Stimulated activated CD4-positive, alpha-beta T cell treated with anti-CD3 and anti-CD28 coated beads, Interleukin-2, amount 100 ng/mL, for 24 hours (primary cell): Measurements from ENCODE around the gene EGR2.

Experiments used
- DNase-seq, 2 donors: peaks; one replicate each; pipeline ENCODE4 v3.0.0-alpha.2; 2020

EGR2 gene

GRCh38 chr10:62816331-62817120 lies at the start of gene EGR2:
Gene EGR2, minus strand, starts transcription at chr10:62816366. Its CDS starts 337 bp downstream, at chr10:62816029.
- peak; percentile 94 to 95 for DNase-seq

- no peak for DNase-seq
Measured at GRCh38 chr10:62862447-62862846, 46.3 kb upstream of the EGR2 start.

GRCh38 chr10:62861507-62861906 lies 45.3 kb upstream of the EGR2 start:
- peak in 1 of 2 donors; percentile 32 for DNase-seq

- DNase-seq = no peak
Measured at GRCh38 chr10:62860946-62861345, 44.8 kb upstream of the EGR2 start.

- no peak for DNase-seq
Measured at GRCh38 chr10:62858364-62858763, 42.2 kb upstream of the EGR2 start.

- DNase-seq = no peak
Measured at GRCh38 chr10:62856021-62856420, 39.9 kb upstream of the EGR2 start.

GRCh38 chr10:62853710-62854109 lies 37.5 kb upstream of the EGR2 start:
- DNase-seq = peak; percentile 37 to 65

- peak in 1 of 2 donors; percentile 54 for DNase-seq
Measured at GRCh38 chr10:62852961-62853702, 37.0 kb upstream of the EGR2 start.

GRCh38 chr10:62851442-62851841 lies 35.3 kb upstream of the EGR2 start:
- peak in 1 of 2 donors; percentile 41 for DNase-seq

GRCh38 chr10:62850646-62851045 lies 34.5 kb upstream of the EGR2 start:
- no peak for DNase-seq

- DNase-seq = no peak
Measured at GRCh38 chr10:62847433-62847832, 31.3 kb upstream of the EGR2 start.

GRCh38 chr10:62844280-62845011 lies 28.3 kb upstream of the EGR2 start:
- DNase-seq = peak; percentile 20 to 35

- no peak for DNase-seq
Measured at GRCh38 chr10:62843600-62843999, 27.4 kb upstream of the EGR2 start.

GRCh38 chr10:62842983-62843382 lies 26.8 kb upstream of the EGR2 start:
- no peak for DNase-seq

GRCh38 chr10:62839590-62839989 lies 23.4 kb upstream of the EGR2 start:
- no peak for DNase-seq

- no peak for DNase-seq
Measured at GRCh38 chr10:62831346-62831745, 15.2 kb upstream of the EGR2 start.

- no peak for DNase-seq
Measured at GRCh38 chr10:62830679-62831078, 14.5 kb upstream of the EGR2 start.

- DNase-seq = no peak
Measured at GRCh38 chr10:62829622-62830021, 13.5 kb upstream of the EGR2 start.

GRCh38 chr10:62826273-62826672 lies 10.1 kb upstream of the EGR2 start:
- DNase-seq = no peak

GRCh38 chr10:62820586-62820985 lies 4.4 kb upstream of the EGR2 start:
- no peak for DNase-seq

GRCh38 chr10:62819141-62819920 lies 3.2 kb upstream of the EGR2 start:
- no peak for DNase-seq

- peak; percentile 68 to 74 for DNase-seq
Measured at GRCh38 chr10:62818426-62819011, 2.4 kb upstream of the EGR2 start.
